GM12878 (cell line): Measurements from ENCODE around the gene PITPNB. TPM values are rescaled to one million over a fixed set of nuclear protein-coding genes. Genes with fewer than 3 reads are reported as not detected.

Experiments used
- ATAC-seq: fragments of 200-7000 bp; cut with Tn5 transposase; 3 replicates; pipeline ENCODE4 v1.9.1; 2020; ENCODE audit warnings: mild to moderate bottlenecking, moderate library complexity
- BruUV-seq: library from RNA; stranded (reverse); fragments of 400-500 nt; replicated peaks from 2 replicates; lab custom pipeline; 2021; lab: Mats Ljungman, UMichigan
- CTCF ChIA-PET: fragments of 300-600 bp; sonication (Branson Sonifier 250); formaldehyde crosslinking; extraction: SDS; loops from one replicate; lab custom pipeline; 2021; ENCODE audit warnings: inconsistent platforms; lab: Yijun Ruan, JAX
- POLR2A ChIA-PET: fragments of 350-600 bp; formaldehyde crosslinking; extraction: SDS; loops from one replicate; lab custom pipeline; 2021; ENCODE audit warnings: inconsistent platforms; lab: Charles Lee
- RAD21 ChIA-PET: fragments of 300-600 bp; sonication (Branson Sonifier 250); formaldehyde crosslinking; loops from one replicate; lab custom pipeline; 2023; ENCODE audit warnings: antibody characterized with exemption; ENCODE audit not compliant: unreplicated experiment; lab: Charles Lee
- SMC1A ChIA-PET: fragments of 300-600 bp; sonication (Branson Sonifier 250); formaldehyde crosslinking; loops from one replicate; lab custom pipeline; 2023; ENCODE audit not compliant: unreplicated experiment, uncharacterized antibody; lab: Charles Lee
- DNase-seq: peaks from one replicate; pipeline ENCODE4 v3.0.0-alpha.2; 2011; ENCODE audit warnings: low read depth, low spot score
- FAIRE-seq: peaks from 3 replicates; lab custom pipeline; 2011; peaks lifted over from hg19 to GRCh38; lab: Jason Lieb, UNC
- H2AFZ ChIP-seq: 2 replicates; pipeline ENCODE4 v1.6.0; 2011; ENCODE audit warnings: low read depth, low read length, control low read depth; ENCODE audit not compliant: control insufficient read depth
- H3K27ac ChIP-seq: 2 replicates; pipeline ENCODE4 v1.5.1; 2011; ENCODE audit warnings: control low read depth; ENCODE audit not compliant: control insufficient read depth, insufficient read depth
- H3K27me3 ChIP-seq, 2 experiments: replicated peaks in 1 of 2; 2 replicates each; pipeline versions ENCODE4 v1.6.0 to v1.6.1; 2011; ENCODE audit warnings: low read length in 1 of 2; ENCODE audit not compliant: control insufficient read depth in 2 of 2, insufficient read depth in 2 of 2
- H3K36me3 ChIP-seq, 2 experiments: 2 replicates each; pipeline ENCODE4 v1.5.1; 2011; ENCODE audit warnings: low read length in 1 of 2; ENCODE audit not compliant: control insufficient read depth in 2 of 2, insufficient read depth in 2 of 2
- H3K4me1 ChIP-seq: 2 replicates; pipeline ENCODE4 v1.6.1; 2011; ENCODE audit warnings: mild to moderate bottlenecking, low read length, moderate library complexity, mixed read lengths; ENCODE audit not compliant: control insufficient read depth, insufficient read depth
- H3K4me2 ChIP-seq: 2 replicates; pipeline ENCODE4 v1.6.0; 2011; ENCODE audit warnings: control low read depth; ENCODE audit not compliant: control insufficient read depth, insufficient read depth
- H3K4me3 ChIP-seq: fragments of 200-600 bp; sonication (generic); 2 replicates; pipeline ENCODE4 v1.5.1; 2016
- H3K79me2 ChIP-seq: 2 replicates; pipeline ENCODE4 v1.6.0; 2011; ENCODE audit warnings: low read length; ENCODE audit not compliant: control insufficient read depth, insufficient read depth
- H3K9ac ChIP-seq: 2 replicates; pipeline ENCODE4 v1.8.0; 2011; ENCODE audit warnings: low read length, control low read depth, mixed read lengths; ENCODE audit not compliant: control insufficient read depth, insufficient read depth
- H3K9me3 ChIP-seq: replicated peaks from 3 replicates; pipeline ENCODE4 v1.5.1; 2011; ENCODE audit warnings: mild to moderate bottlenecking, low read length; ENCODE audit not compliant: control insufficient read depth, insufficient read depth
- H4K20me1 ChIP-seq: 2 replicates; pipeline ENCODE4 v1.6.0; 2011; ENCODE audit not compliant: control insufficient read depth, insufficient read depth
- ATF7 ChIP-seq: fragments of 450-650 bp; IDR thresholded peaks from 2 replicates; pipeline ENCODE4 v1.6.1; 2016; ENCODE audit warnings: low read depth, mild to moderate bottlenecking
- BRCA1 ChIP-seq: IDR thresholded peaks from 2 replicates; pipeline ENCODE4 v1.6.1; 2011; ENCODE audit warnings: low read depth, low read length, improper control_type of control experiment
- CBX5 ChIP-seq: sonication (generic); IDR thresholded peaks from 2 replicates; pipeline ENCODE4 v1.6.1; 2016; ENCODE audit warnings: low read depth, moderate library complexity, mild to moderate bottlenecking, inconsistent platforms
- ETV6 ChIP-seq, 2 experiments: fragments of 450-650 bp in 1 of 2; IDR thresholded peaks in 1 of 2; conservative IDR thresholded peaks in 1 of 2; 2 replicates each; pipeline ENCODE4 v1.6.1; 2014; ENCODE audit warnings: antibody characterized with exemption in 1 of 2, borderline replicate concordance in 1 of 2, low read depth in 1 of 2, mild to moderate bottlenecking in 1 of 2, moderate library complexity in 1 of 2
- EZH2 ChIP-seq: IDR thresholded peaks from 2 replicates; pipeline ENCODE4 v1.6.1; 2012; ENCODE audit warnings: low read depth, mild to moderate bottlenecking, control low read depth, inconsistent platforms, low read length, borderline replicate concordance; ENCODE audit not compliant: control insufficient read depth
- HDAC2 ChIP-seq: fragments of 200-600 bp; sonication (generic); IDR thresholded peaks from 2 replicates; pipeline ENCODE4 v1.6.1; 2017
- HDGF ChIP-seq: fragments of 450-650 bp; IDR thresholded peaks from 2 replicates; pipeline ENCODE4 v1.6.1; 2016; ENCODE audit warnings: antibody characterized with exemption
- MEF2B ChIP-seq: fragments of 450-650 bp; IDR thresholded peaks from 2 replicates; pipeline ENCODE4 v1.6.1; 2018; ENCODE audit warnings: mild to moderate bottlenecking, moderate library complexity; ENCODE audit not compliant: partially characterized antibody, poor library complexity, severe bottlenecking
- MTA2 ChIP-seq: fragments of 450-650 bp; IDR thresholded peaks from 2 replicates; pipeline ENCODE4 v1.6.1; 2016; ENCODE audit warnings: low read depth, mild to moderate bottlenecking, moderate library complexity
- MXI1 ChIP-seq: fragments of 150-350 bp; IDR thresholded peaks from 2 replicates; pipeline ENCODE4 v1.6.1; 2011; ENCODE audit warnings: low read depth, mild to moderate bottlenecking, inconsistent platforms, low read length, improper control_type of control experiment
- SMAD5 ChIP-seq: IDR thresholded peaks from 2 replicates; pipeline ENCODE4 v1.6.1; 2016; ENCODE audit warnings: antibody characterized with exemption, low read depth
- SMC3 ChIP-seq: IDR thresholded peaks from 2 replicates; pipeline ENCODE4 v1.6.1; 2011; ENCODE audit warnings: low read length, improper control_type of control experiment, borderline replicate concordance
- SP1 ChIP-seq: IDR thresholded peaks from one replicate; pipeline ENCODE4 v1.6.1; 2011; ENCODE audit warnings: low read depth, low read length
- SREBF2 ChIP-seq: IDR thresholded peaks from 2 replicates; pipeline ENCODE4 v1.6.1; 2012; ENCODE audit warnings: mild to moderate bottlenecking, low read length
- TCF3 ChIP-seq: IDR thresholded peaks from 2 replicates; pipeline ENCODE4 v1.6.1; 2012; ENCODE audit warnings: low read depth, mild to moderate bottlenecking, low read length, borderline replicate concordance; ENCODE audit not compliant: insufficient read depth
- YY1 ChIP-seq: IDR thresholded peaks from 2 replicates; pipeline ENCODE4 v1.6.1; 2011; ENCODE audit warnings: low read depth, mild to moderate bottlenecking, low read length
- WGBS: methylation state at CpG from one replicate; pipeline ENCODE4 v1.1.6; 2016; ENCODE audit warnings: low lambda C conversion rate; ENCODE audit not compliant: insufficient replicate concordance, insufficient coverage; ENCODE audit errors: missing lambda C conversion rate; 5-methylcytosine and 5-hydroxymethylcytosine counted together
- in situ Hi-C: fragments of 300-500 bp; cut with MboI; formaldehyde crosslinking; loops from 9 replicates; pipeline ENCODE4 v1.14.3; 2018; ENCODE audit warnings: mixed read lengths
- intact Hi-C: fragments of 100-400 bp; cut with micrococcal nuclease; formaldehyde crosslinking; loops from one replicate; pipeline ENCODE4 v1.14.2; 2022; ENCODE audit not compliant: unreplicated experiment
- polyA plus RNA-seq, 11 experiments: library from polyadenylated mRNA; depleted of rRNA in 4 of 11; unstranded in 6 of 11; stranded (reverse) in 5 of 11; fragments of >200 nt; fragmentation: Nextera tagmentation in 4 of 11; fragmentation: Illumina TruSeq in 1 of 11; extraction: Ambion mirVana in 4 of 11; extraction: Trizol in 1 of 11; gene quantifications; 1 replicate in 1 of 11; 2 replicates in 10 of 11; pipeline versions ENCODE4 v1.2.1 to v1.2.3, GENCODE V29; 2011 to 2016; ENCODE audit warnings: inconsistent platforms in 2 of 11, missing spikeins in 2 of 11, low read depth in 1 of 11
- total RNA-seq, 4 experiments: library from RNA; depleted of rRNA in 3 of 4; stranded (reverse); fragments of >200 nt in 3 of 4; fragmentation: Illumina TruSeq in 1 of 4; extraction: Trizol in 1 of 4; gene quantifications; 2 replicates each; pipeline versions ENCODE4 v1.2.1 to v1.2.3, GENCODE V29; 2013 to 2021
- TF ChIP-seq, protein P1 (sequence below): fragments of 450-650 bp; IDR thresholded peaks from 2 replicates; pipeline ENCODE4 v1.6.1; 2017; ENCODE audit warnings: mild to moderate bottlenecking, low read depth, inconsistent platforms; ENCODE audit not compliant: poor library complexity, severe bottlenecking
- TF ChIP-seq, protein P2 (sequence below): fragments of 450-650 bp; IDR thresholded peaks from 2 replicates; pipeline ENCODE4 v1.6.1; 2017; ENCODE audit warnings: mild to moderate bottlenecking, moderate library complexity

The PITPNB gene
- total and polyA plus RNA-seq, 10 of the 15 experiments (the other 5 are each of a cell fraction or from before 2014, with no cell fraction given), result 19.7 to 116 (median 64.9) TPM

DNA sequence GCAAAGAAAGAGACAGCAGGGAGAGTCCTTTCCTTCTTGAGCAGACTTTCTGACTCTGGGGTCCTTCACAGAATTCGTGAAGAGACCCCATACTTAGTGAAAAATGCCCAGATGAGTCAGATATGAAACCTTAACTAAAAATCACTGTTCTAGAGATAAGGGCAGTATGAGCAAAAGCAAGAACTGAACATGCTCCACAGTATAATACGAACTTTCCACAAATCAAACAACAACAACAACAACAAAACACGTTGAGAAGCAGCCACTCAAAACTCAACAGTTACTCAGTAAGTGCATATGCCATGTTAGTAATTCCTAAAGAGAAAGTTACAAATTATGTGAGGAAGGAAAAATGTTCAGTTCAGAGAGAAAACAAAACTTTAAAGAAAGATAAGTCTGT is 44.3 kb downstream of the PITPNB start (continued):
- TF ChIP-seq SREBF2 (no peak), SMAD5 (no peak), CBX5 (no peak), MTA2 (no peak), ATF7 (no peak), MEF2B (no peak), EZH2 (no peak), YY1 (no peak)
- TF ChIP-seq, protein P1, sequence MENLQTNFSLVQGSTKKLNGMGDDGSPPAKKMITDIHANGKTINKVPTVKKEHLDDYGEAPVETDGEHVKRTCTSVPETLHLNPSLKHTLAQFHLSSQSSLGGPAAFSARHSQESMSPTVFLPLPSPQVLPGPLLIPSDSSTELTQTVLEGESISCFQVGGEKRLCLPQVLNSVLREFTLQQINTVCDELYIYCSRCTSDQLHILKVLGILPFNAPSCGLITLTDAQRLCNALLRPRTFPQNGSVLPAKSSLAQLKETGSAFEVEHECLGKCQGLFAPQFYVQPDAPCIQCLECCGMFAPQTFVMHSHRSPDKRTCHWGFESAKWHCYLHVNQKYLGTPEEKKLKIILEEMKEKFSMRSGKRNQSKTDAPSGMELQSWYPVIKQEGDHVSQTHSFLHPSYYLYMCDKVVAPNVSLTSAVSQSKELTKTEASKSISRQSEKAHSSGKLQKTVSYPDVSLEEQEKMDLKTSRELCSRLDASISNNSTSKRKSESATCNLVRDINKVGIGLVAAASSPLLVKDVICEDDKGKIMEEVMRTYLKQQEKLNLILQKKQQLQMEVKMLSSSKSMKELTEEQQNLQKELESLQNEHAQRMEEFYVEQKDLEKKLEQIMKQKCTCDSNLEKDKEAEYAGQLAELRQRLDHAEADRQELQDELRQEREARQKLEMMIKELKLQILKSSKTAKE, result no peak

DNA sequence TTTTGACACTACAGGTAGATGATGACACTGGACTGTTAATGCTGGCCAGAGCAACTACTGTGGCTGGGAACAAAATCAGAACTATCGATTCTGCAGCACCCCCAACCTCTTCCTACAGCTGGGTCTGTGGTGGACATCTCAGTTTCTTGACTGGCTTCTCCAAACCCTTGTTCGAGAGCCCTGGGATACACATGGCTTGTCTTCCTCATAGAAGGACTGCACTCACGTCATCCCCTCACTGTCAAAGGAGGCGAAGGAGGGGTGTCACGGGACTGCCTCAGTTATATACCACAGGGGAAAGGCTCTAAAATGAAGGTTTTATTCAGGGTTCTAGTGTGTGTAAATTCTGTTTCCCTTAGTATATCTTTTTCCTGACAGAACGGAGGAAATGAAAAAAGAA is 44.9 kb downstream of the PITPNB start:
- H3K36me3 ChIP-seq, result peaks cover 6 to 33% of the 10 kb centered on the region in 2 experiments
- peaks cover 9% of the 10 kb centered on the region for H3K79me2 ChIP-seq
- no peak overlapping the region for H3K4me3 ChIP-seq
- no peak overlapping the region for H3K27ac ChIP-seq
- ATAC-seq (no peak), DNase-seq (no peak), FAIRE-seq (no peak)
- RAD21 ChIA-PET, result no interaction called here
- no peak overlapping the region for H3K4me2 ChIP-seq
- no peak overlapping the region for H2AFZ ChIP-seq
- CTCF ChIA-PET, result interaction anchor here (1.0 to 2.9 kb wide), 2 partner anchors 13 to 38 kb away, joined by 3 to 9 read pairs; no protein-coding TSS in a partner anchor
- H3K27me3 ChIP-seq, result no peaks in the 10 kb centered on the region
- BruUV-seq, result no TSS peak
- no peak overlapping the region for H3K9ac ChIP-seq
- peaks cover 4% of the 10 kb centered on the region; the same call in 1 of the 2 replicates for H4K20me1 ChIP-seq
- intact Hi-C loops, result no loop called here
- H3K9me3 ChIP-seq, result no peaks in the 10 kb centered on the region
- SMC1A ChIA-PET, result no interaction called here
- H3K4me1 ChIP-seq, result peaks cover 38% of the 10 kb centered on the region
- in situ Hi-C loops, result no loop called here
- POLR2A ChIA-PET, result no interaction called here
- 95% methylated on average over 6 of the region's 6 CpGs for WGBS
- TF ChIP-seq HDAC2 (no peak), HDGF (no peak), BRCA1 (no peak), TCF3 (no peak), ETV6 (conservative IDR thresholded peaks at IDR 0.05 in 1 of 2, IDR thresholded peaks at IDR 0.05 in 1 of 2; ENCODE audit: borderline replicate concordance in 1 of 2, low read depth in 1 of 2) (no peak), MXI1 (no peak), SMC3 (no peak), SP1 (no peak)
- TF ChIP-seq, protein P2, sequence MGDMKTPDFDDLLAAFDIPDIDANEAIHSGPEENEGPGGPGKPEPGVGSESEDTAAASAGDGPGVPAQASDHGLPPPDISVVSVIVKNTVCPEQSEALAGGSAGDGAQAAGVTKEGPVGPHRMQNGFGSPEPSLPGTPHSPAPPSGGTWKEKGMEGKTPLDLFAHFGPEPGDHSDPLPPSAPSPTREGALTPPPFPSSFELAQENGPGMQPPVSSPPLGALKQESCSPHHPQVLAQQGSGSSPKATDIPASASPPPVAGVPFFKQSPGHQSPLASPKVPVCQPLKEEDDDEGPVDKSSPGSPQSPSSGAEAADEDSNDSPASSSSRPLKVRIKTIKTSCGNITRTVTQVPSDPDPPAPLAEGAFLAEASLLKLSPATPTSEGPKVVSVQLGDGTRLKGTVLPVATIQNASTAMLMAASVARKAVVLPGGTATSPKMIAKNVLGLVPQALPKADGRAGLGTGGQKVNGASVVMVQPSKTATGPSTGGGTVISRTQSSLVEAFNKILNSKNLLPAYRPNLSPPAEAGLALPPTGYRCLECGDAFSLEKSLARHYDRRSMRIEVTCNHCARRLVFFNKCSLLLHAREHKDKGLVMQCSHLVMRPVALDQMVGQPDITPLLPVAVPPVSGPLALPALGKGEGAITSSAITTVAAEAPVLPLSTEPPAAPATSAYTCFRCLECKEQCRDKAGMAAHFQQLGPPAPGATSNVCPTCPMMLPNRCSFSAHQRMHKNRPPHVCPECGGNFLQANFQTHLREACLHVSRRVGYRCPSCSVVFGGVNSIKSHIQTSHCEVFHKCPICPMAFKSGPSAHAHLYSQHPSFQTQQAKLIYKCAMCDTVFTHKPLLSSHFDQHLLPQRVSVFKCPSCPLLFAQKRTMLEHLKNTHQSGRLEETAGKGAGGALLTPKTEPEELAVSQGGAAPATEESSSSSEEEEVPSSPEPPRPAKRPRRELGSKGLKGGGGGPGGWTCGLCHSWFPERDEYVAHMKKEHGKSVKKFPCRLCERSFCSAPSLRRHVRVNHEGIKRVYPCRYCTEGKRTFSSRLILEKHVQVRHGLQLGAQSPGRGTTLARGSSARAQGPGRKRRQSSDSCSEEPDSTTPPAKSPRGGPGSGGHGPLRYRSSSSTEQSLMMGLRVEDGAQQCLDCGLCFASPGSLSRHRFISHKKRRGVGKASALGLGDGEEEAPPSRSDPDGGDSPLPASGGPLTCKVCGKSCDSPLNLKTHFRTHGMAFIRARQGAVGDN, result no peak
